Ovary (tissue), 3 donors: Measurements from ENCODE around the gene SLC48A1.

ENCODE experiments used
- CTCF ChIP-seq, 3 donors: fragments of 450-650 bp in 2 of 3; fragments of 200-600 bp in 1 of 3; IDR thresholded peaks; one replicate each; pipeline versions ENCODE4 v1.5.1 to v1.8.0; 2016 to 2022; ENCODE audit warnings: antibody characterized with exemption in 3 of 3, mild to moderate bottlenecking in 1 of 3
- POLR2A ChIP-seq: fragments of 450-650 bp; IDR thresholded peaks from one replicate; pipeline ENCODE4 v1.6.1; 2017; ENCODE audit warnings: antibody characterized with exemption, mild to moderate bottlenecking, moderate library complexity
- donor health status: DM: no; HTN: no; CAD: no.

GRCh38 chr12:47739979-47740378, 33.1 kb upstream of the SLC48A1 start:
- TF ChIP-seq CTCF (IDR thresholded peaks at IDR 0.05) (no peak), POLR2A (no peak)
